Measurements from ENCODE around the gene EZR.

EZR gene

GRCh38 chr6:158717341-158718330 lies 101.5 kb downstream of the EZR start:
- no peak for DNase-seq

Data from NCI-H1694 treated with DMSO at 0.1 percent for 48 hours (cell line).